Measurements from ENCODE around the gene SMARCA2. TPM values are rescaled to one million over a fixed set of nuclear protein-coding genes. Genes with fewer than 3 reads are reported as not detected.
A peak's percentile ranks its signal among the peaks of the same experiment; 100 is the strongest.

Gene SMARCA2
- total RNA-seq, 2 donors from 2014 or later: 118 to 177 TPM

GRCh38 chr9:2082772-2083171 lies 67.6 kb downstream of the SMARCA2 start:
- no peak overlapping the region for H3K27ac ChIP-seq
- peaks cover 9 to 20% of the 10 kb centered on the region in 2 donors for H3K4me1 ChIP-seq (ENCODE audit: control insufficient read depth in 1 of 2, low read depth in 2 of 2)
- ATAC-seq (ENCODE audit: insufficient number of reproducible peaks, low FRiP score, low read depth) (no peak), DNase-seq (ENCODE audit: low spot score) (no peak)
- H3K4me3 ChIP-seq: no peak overlapping the region
- peaks cover 34% of the 10 kb centered on the region for H3K36me3 ChIP-seq
- no peaks in the 10 kb centered on the region for H3K9me3 ChIP-seq
- TF ChIP-seq CTCF (IDR thresholded peaks at IDR 0.05): no peak
- no peaks in the 10 kb centered on the region for H3K27me3 ChIP-seq (replicated peaks; ENCODE audit: insufficient read depth)

GRCh38 chr9:2083479-2083878 lies 68.3 kb downstream of the SMARCA2 start:
- Histone ChIP-seq H3K36me3 (peaks cover 27% of the 10 kb centered on the region), H3K4me3 (no peak overlapping the region), H3K9me3 (no peaks in the 10 kb centered on the region), H3K27ac (no peak overlapping the region), H3K27me3 (replicated peaks; ENCODE audit: insufficient read depth) (no peaks in the 10 kb centered on the region), H3K4me1 (ENCODE audit: control insufficient read depth in 1 of 2, low read depth in 2 of 2) (peaks cover 9 to 20% of the 10 kb centered on the region in 2 donors)
- no peak for TF ChIP-seq CTCF (IDR thresholded peaks at IDR 0.05)
- no peak for ATAC-seq (ENCODE audit: insufficient number of reproducible peaks, low FRiP score, low read depth)
- DNase-seq (ENCODE audit: low spot score): no peak

GRCh38 chr9:2085716-2086115 lies 70.6 kb downstream of the SMARCA2 start:
- H3K4me1 ChIP-seq (ENCODE audit: control insufficient read depth in 1 of 2, low read depth in 2 of 2): peaks cover 9 to 20% of the 10 kb centered on the region in 2 donors
- TF ChIP-seq CTCF (IDR thresholded peaks at IDR 0.05): no peak
- peak overlapping the region; percentile 4 for H3K4me3 ChIP-seq
- ATAC-seq (ENCODE audit: insufficient number of reproducible peaks, low FRiP score, low read depth) (no peak), DNase-seq (ENCODE audit: low spot score) (no peak)
- no peaks in the 10 kb centered on the region for H3K9me3 ChIP-seq
- H3K36me3 ChIP-seq: peaks cover 14% of the 10 kb centered on the region
- H3K27me3 ChIP-seq (replicated peaks; ENCODE audit: insufficient read depth): no peaks in the 10 kb centered on the region
- H3K27ac ChIP-seq: peak overlapping the region; percentile 31 to 55

- Histone ChIP-seq H3K9me3 (no peaks in the 10 kb centered on the region), H3K27ac (peak overlapping the region; percentile 31 to 55), H3K4me1 (ENCODE audit: control insufficient read depth in 1 of 2, low read depth in 2 of 2) (peaks cover 9 to 20% of the 10 kb centered on the region in 2 donors), H3K36me3 (peaks cover 14% of the 10 kb centered on the region), H3K4me3 (peak overlapping the region; percentile 4), H3K27me3 (replicated peaks; ENCODE audit: insufficient read depth) (no peaks in the 10 kb centered on the region)
- TF ChIP-seq CTCF (IDR thresholded peaks at IDR 0.05): no peak
- DNase-seq (ENCODE audit: low spot score) (no peak), ATAC-seq (ENCODE audit: insufficient number of reproducible peaks, low FRiP score, low read depth) (no peak)
These were observed 71.0 kb downstream of the SMARCA2 start for GRCh38 chr9:2086116-2086515.

GRCh38 chr9:2086971-2087370 lies 71.8 kb downstream of the SMARCA2 start:
- H3K27ac ChIP-seq: no peak overlapping the region
- no peak overlapping the region for H3K4me3 ChIP-seq
- no peak for TF ChIP-seq CTCF (IDR thresholded peaks at IDR 0.05)
- peaks cover 9 to 20% of the 10 kb centered on the region in 2 donors for H3K4me1 ChIP-seq (ENCODE audit: control insufficient read depth in 1 of 2, low read depth in 2 of 2)
- DNase-seq (ENCODE audit: low spot score) (no peak), ATAC-seq (ENCODE audit: insufficient number of reproducible peaks, low FRiP score, low read depth) (no peak)
- no peaks in the 10 kb centered on the region for H3K27me3 ChIP-seq (replicated peaks; ENCODE audit: insufficient read depth)
- H3K9me3 ChIP-seq: no peaks in the 10 kb centered on the region
- peaks cover 5% of the 10 kb centered on the region for H3K36me3 ChIP-seq
